OCI-LY7 (cell line): ENCODE measurements around the gene CABCOCO1.

Source experiments
- CTCF ChIP-seq: fragments of 200-600 bp; sonication (generic); conservative IDR thresholded peaks from 2 replicates; pipeline ENCODE4 v1.5.1; 2014; ENCODE audit warnings: mild to moderate bottlenecking, antibody characterized with exemption, low read length, moderate library complexity, mixed read lengths
- EZH2phosphoT487 ChIP-seq: fragments of 200-600 bp; sonication (generic); IDR thresholded peaks from 2 replicates; pipeline ENCODE4 v1.6.1; 2018; ENCODE audit warnings: low read depth, borderline replicate concordance, mild to moderate bottlenecking, mixed run types, antibody characterized with exemption, low read length, moderate library complexity, mixed read lengths

GRCh38 chr10:61795147-61795546, 132.4 kb downstream of the CABCOCO1 start:
- TF ChIP-seq EZH2phosphoT487 (no peak), CTCF (no peak)
